NCI-H1436 (cell line): Measurements from ENCODE around the gene UCHL5.
A peak's percentile ranks its signal among the peaks of the same experiment; 100 is the strongest.
"Not testable (repeated sequence)": the region's sequence is repeated elsewhere in the genome, so short reads cannot be mapped to it uniquely, and the experiment has no call there.

Source experiments
- DNase-seq: peaks from one replicate; lab custom pipeline; 2025; lab: John Stamatoyannopoulos, UW

UCHL5 gene

GRCh38 chr1:193065954-193066353, 6.8 kb upstream of the UCHL5 start:
- DNase-seq = no peak

GRCh38 chr1:193062698-193063463, 3.7 kb upstream of the UCHL5 start:
- DNase-seq = no peak

- DNase-seq = no peak
These were observed 1.8 kb upstream of the UCHL5 start for GRCh38 chr1:193060938-193061337.

GRCh38 chr1:193060406-193060805, 1.2 kb upstream of the UCHL5 start:
- DNase-seq = no peak

- DNase-seq = no peak
These were observed 899 bp upstream of the UCHL5 start for GRCh38 chr1:193060115-193060403.

GRCh38 chr1:193058529-193059281, 455 bp downstream of the UCHL5 start:
- peak; percentile 29 for DNase-seq

- no peak for DNase-seq
These were observed 4.9 kb downstream of the UCHL5 start for GRCh38 chr1:193054169-193054675.

GRCh38 chr1:193048913-193049312, 10.2 kb downstream of the UCHL5 start:
- DNase-seq = not testable (repeated sequence)

GRCh38 chr1:193042766-193043691, 16.1 kb downstream of the UCHL5 start:
- DNase-seq = no peak

- DNase-seq = no peak
These were observed 19.1 kb downstream of the UCHL5 start for GRCh38 chr1:193040011-193040410.

GRCh38 chr1:193036337-193037047, 22.7 kb downstream of the UCHL5 start:
- DNase-seq = no peak

GRCh38 chr1:193033610-193034009, 25.6 kb downstream of the UCHL5 start:
- DNase-seq = no peak

GRCh38 chr1:193032643-193033427, 26.3 kb downstream of the UCHL5 start:
- DNase-seq = not testable (repeated sequence)

- DNase-seq = no peak
These were observed 27.7 kb downstream of the UCHL5 start for GRCh38 chr1:193031431-193031830.

GRCh38 chr1:193030280-193030679, 28.9 kb downstream of the UCHL5 start:
- no peak for DNase-seq

GRCh38 chr1:193025218-193025617, 33.9 kb downstream of the UCHL5 start:
- no peak for DNase-seq

- peak; percentile 61 for DNase-seq
These were observed 39.6 kb downstream of the UCHL5 start for GRCh38 chr1:193019442-193020026.

GRCh38 chr1:193016788-193017187, 42.4 kb downstream of the UCHL5 start:
- no peak for DNase-seq

- DNase-seq = no peak
These were observed 44.8 kb downstream of the UCHL5 start for GRCh38 chr1:193014400-193014799.

GRCh38 chr1:193013707-193014106, 45.5 kb downstream of the UCHL5 start:
- DNase-seq = no peak
